MM.1S (cell line): ENCODE data around the gene TRIM28.

Experiments
- DNase-seq: peaks from one replicate; pipeline ENCODE4 v3.0.0-alpha.2; 2015
- H2AFZ ChIP-seq: fragments of 300-600 bp; sonication (generic); 2 replicates; pipeline ENCODE4 v1.6.0; 2016; ENCODE audit warnings: antibody characterized with exemption, low read length
- H3F3A ChIP-seq: fragments of 300-600 bp; sonication (generic); 2 replicates; pipeline ENCODE4 v1.6.1; 2016; ENCODE audit warnings: mild to moderate bottlenecking, antibody characterized with exemption, low read length, moderate library complexity, mixed read lengths; ENCODE audit not compliant: insufficient read depth
- H3K27ac ChIP-seq: fragments of 300-600 bp; sonication (generic); 2 replicates; pipeline ENCODE4 v1.5.1; 2016; ENCODE audit warnings: mild to moderate bottlenecking, low read length
- H3K27me3 ChIP-seq: fragments of 300-600 bp; sonication (generic); replicated peaks from 2 replicates; pipeline ENCODE4 v1.6.0; 2016; ENCODE audit warnings: low read length; ENCODE audit not compliant: insufficient read depth
- H3K36me3 ChIP-seq: fragments of 300-600 bp; sonication (generic); replicated peaks from 2 replicates; pipeline ENCODE4 v1.6.1; 2016; ENCODE audit warnings: mild to moderate bottlenecking, low read length, mixed read lengths; ENCODE audit not compliant: insufficient read depth
- H3K4me1 ChIP-seq: fragments of 300-600 bp; sonication (generic); 2 replicates; pipeline ENCODE4 v1.6.1; 2016; ENCODE audit warnings: low read length, mixed read lengths
- H3K4me2 ChIP-seq: fragments of 300-600 bp; sonication (generic); 2 replicates; pipeline ENCODE4 v1.6.0; 2016; ENCODE audit warnings: low read depth, low read length
- H3K4me3 ChIP-seq: fragments of 300-600 bp; sonication (generic); 2 replicates; pipeline ENCODE4 v1.5.1; 2016; ENCODE audit warnings: low read length, mixed read lengths
- H3K79me2 ChIP-seq: fragments of 300-600 bp; sonication (generic); 2 replicates; pipeline ENCODE4 v1.6.1; 2016; ENCODE audit warnings: mixed run types, low read length, mixed read lengths
- H3K9ac ChIP-seq: fragments of 300-600 bp; sonication (generic); 2 replicates; pipeline ENCODE4 v1.6.1; 2016; ENCODE audit warnings: low read length, mixed read lengths
- H3K9me2 ChIP-seq: fragments of 300-600 bp; sonication (generic); replicated peaks from 2 replicates; pipeline ENCODE4 v1.6.1; 2016; ENCODE audit warnings: mild to moderate bottlenecking, low read length, mixed read lengths; ENCODE audit not compliant: insufficient read depth
- H3K9me3 ChIP-seq: fragments of 300-600 bp; sonication (generic); replicated peaks from 2 replicates; pipeline ENCODE4 v1.6.1; 2016; ENCODE audit warnings: mild to moderate bottlenecking, low read length, mixed read lengths; ENCODE audit not compliant: insufficient read depth
- H4K20me1 ChIP-seq: fragments of 300-600 bp; sonication (generic); 2 replicates; pipeline ENCODE4 v1.6.1; 2016; ENCODE audit warnings: mild to moderate bottlenecking, low read length, moderate library complexity, mixed read lengths; ENCODE audit not compliant: insufficient read depth
- EZH2 ChIP-seq: fragments of 300-600 bp; sonication (generic); optimal IDR thresholded peaks from 2 replicates; pipeline ENCODE3; 2017; ENCODE audit warnings: low read depth, mild to moderate bottlenecking, antibody characterized with exemption, low read length, mixed read lengths
- EZH2phosphoT487 ChIP-seq: fragments of 300-600 bp; sonication (generic); IDR thresholded peaks from 2 replicates; pipeline ENCODE4 v1.6.1; 2018; ENCODE audit warnings: antibody characterized with exemption, low read length
- TF ChIP-seq, protein P1 (sequence below): fragments of 300-600 bp; sonication (generic); IDR thresholded peaks from 2 replicates; pipeline ENCODE4 v1.5.1; 2016; ENCODE audit warnings: antibody characterized with exemption, low read length, mixed read lengths

TRIM28 gene

DNA sequence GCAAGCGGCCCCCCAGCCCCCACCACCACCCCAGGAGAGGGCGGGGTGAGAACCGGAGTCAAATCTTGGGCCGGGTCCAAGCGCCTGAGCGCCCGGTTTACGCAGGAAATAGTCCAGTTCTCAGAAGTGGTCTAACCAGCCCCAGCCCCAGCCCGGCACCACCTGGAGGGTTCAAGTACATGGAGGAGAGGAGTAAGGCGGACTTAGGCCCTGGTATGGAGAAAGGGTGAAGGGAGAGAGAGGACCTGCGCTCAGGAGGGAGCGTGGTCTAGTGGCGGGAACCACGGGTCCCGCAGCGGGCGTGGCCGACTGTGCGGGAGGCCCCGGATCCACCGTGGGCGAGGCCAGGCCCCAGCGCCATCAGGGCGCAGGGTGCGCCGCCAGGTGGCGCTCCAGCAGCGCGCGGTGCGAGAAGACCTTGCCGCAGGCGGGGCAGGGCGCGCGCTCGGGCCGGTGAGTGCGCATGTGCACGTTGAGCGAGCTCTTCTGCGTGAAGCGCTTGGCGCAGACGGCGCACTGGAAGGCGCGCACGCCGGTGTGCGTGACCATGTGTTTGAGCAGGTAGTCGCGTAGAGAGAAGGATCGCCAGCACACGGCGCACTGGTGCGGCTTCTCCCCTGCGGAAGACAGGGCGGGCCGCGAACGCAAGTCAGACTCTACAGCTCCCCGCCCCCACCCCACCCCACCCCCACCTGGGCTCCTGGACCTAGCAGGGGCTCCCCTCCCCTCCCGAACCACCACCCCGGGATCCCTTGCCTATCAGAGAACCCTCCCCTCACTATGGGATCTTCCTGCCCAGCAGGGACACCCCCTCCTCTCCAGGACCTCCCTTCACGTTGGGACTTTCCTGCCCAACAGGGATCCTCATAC, 29.9 kb upstream of the TRIM28 start:
- Histone ChIP-seq H4K20me1 (no peaks in the 10 kb centered on the region), H3K9me2 (no peaks in the 10 kb centered on the region), H3K4me3 (no peak overlapping the region; the same call in 1 of the 2 replicates), H3K9me3 (no peaks in the 10 kb centered on the region), H3K4me2 (no peak overlapping the region), H3K27ac (no peak overlapping the region), H3K4me1 (peaks cover 5% of the 10 kb centered on the region; the same call in 1 of the 2 replicates), H3K36me3 (no peaks in the 10 kb centered on the region), H2AFZ (no peak overlapping the region), H3F3A (peaks cover 3% of the 10 kb centered on the region; the same call in 1 of the 2 replicates), H3K79me2 (peaks cover 10% of the 10 kb centered on the region), H3K9ac (no peak overlapping the region), H3K27me3 (no peaks in the 10 kb centered on the region)
- TF ChIP-seq, protein P1, sequence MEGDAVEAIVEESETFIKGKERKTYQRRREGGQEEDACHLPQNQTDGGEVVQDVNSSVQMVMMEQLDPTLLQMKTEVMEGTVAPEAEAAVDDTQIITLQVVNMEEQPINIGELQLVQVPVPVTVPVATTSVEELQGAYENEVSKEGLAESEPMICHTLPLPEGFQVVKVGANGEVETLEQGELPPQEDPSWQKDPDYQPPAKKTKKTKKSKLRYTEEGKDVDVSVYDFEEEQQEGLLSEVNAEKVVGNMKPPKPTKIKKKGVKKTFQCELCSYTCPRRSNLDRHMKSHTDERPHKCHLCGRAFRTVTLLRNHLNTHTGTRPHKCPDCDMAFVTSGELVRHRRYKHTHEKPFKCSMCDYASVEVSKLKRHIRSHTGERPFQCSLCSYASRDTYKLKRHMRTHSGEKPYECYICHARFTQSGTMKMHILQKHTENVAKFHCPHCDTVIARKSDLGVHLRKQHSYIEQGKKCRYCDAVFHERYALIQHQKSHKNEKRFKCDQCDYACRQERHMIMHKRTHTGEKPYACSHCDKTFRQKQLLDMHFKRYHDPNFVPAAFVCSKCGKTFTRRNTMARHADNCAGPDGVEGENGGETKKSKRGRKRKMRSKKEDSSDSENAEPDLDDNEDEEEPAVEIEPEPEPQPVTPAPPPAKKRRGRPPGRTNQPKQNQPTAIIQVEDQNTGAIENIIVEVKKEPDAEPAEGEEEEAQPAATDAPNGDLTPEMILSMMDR = no peak
- TF ChIP-seq EZH2phosphoT487 = no peak
- no peak for TF ChIP-seq EZH2
- DNase-seq = no peak

DNA sequence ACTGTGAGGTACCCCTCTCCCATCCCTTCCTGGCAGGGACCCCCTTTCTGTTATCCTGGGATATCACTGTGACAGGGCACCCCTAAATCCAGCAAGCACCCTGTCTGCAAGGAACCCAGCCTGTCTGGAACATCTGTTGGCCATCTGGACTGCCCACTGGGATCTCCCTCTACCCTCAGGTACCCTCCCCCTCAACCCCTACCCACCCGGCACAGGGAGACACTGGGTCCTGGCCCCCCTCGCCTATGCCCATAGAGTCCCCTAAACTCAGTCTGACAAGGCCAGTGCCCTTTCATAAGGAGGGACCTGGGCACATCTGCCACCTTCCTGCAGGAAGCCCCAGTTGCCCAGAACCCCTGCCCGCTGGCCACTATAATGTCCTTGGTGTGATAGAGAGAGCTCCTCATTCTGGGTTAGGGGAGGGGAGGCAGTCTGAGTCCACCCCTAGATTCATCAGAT, 29.3 kb upstream of the TRIM28 start:
- Histone ChIP-seq H3K79me2 (peaks cover 13% of the 10 kb centered on the region), H3K9me2 (no peaks in the 10 kb centered on the region), H3K4me2 (no peak overlapping the region), H3F3A (peaks cover 9% of the 10 kb centered on the region; the same call in 1 of the 2 replicates), H3K36me3 (no peaks in the 10 kb centered on the region), H3K4me1 (peaks cover 5% of the 10 kb centered on the region; the same call in 1 of the 2 replicates), H3K4me3 (no peak overlapping the region; the same call in 1 of the 2 replicates), H3K9me3 (no peaks in the 10 kb centered on the region), H3K9ac (no peak overlapping the region), H3K27ac (no peak overlapping the region), H3K27me3 (no peaks in the 10 kb centered on the region), H4K20me1 (no peaks in the 10 kb centered on the region), H2AFZ (no peak overlapping the region)
- DNase-seq = no peak
- TF ChIP-seq EZH2phosphoT487 (no peak), EZH2 (no peak)
- TF ChIP-seq, protein P1 = no peak

DNA sequence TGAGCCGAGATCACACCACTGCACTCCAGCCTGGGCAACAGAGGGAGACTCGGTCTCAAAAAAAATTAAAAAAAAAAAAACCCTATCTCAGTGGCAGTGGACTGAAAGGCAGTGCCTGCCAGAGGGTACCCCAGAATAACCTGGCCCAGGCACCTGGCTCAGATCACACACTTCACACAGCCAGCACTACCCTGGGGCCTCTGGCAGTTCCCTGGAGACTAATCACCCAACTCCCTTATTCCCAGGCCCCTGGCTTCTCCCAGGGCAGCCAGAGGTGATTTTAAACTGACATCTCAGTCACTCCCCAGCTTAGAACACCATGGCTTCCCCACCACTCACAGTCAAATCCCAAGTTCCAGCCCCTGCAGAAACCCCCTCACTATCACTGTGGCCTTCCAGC, 28.6 kb upstream of the TRIM28 start:
- H3K27ac ChIP-seq = no peak overlapping the region
- peaks cover 11% of the 10 kb centered on the region; the same call in 1 of the 2 replicates for H3F3A ChIP-seq
- H3K36me3 ChIP-seq = no peaks in the 10 kb centered on the region
- H4K20me1 ChIP-seq = no peaks in the 10 kb centered on the region
- no peak overlapping the region for H3K4me3 ChIP-seq
- H3K4me2 ChIP-seq = no peak overlapping the region
- H2AFZ ChIP-seq = no peak overlapping the region
- TF ChIP-seq EZH2phosphoT487 (no peak), EZH2 (no peak)
- TF ChIP-seq, protein P1 = no peak
- H3K4me1 ChIP-seq = peaks cover 5% of the 10 kb centered on the region; the same call in 1 of the 2 replicates
- no peak overlapping the region for H3K9ac ChIP-seq
- no peaks in the 10 kb centered on the region for H3K27me3 ChIP-seq
- no peaks in the 10 kb centered on the region for H3K9me3 ChIP-seq
- peaks cover 13% of the 10 kb centered on the region for H3K79me2 ChIP-seq
- no peaks in the 10 kb centered on the region for H3K9me2 ChIP-seq
- DNase-seq = no peak
